HG03565 (cell line): ENCODE measurements around the gene REEP1.
"Not testable (repeated sequence)": the region's sequence is repeated elsewhere in the genome, so short reads cannot be mapped to it uniquely, and the experiment has no call there.

ENCODE experiments used
- ATAC-seq: cut with Tn5 transposase; IDR thresholded peaks from one replicate; pipeline ENCODE4 v1.9.1; 2021; ENCODE audit warnings: mild to moderate bottlenecking, moderate library complexity; ENCODE audit not compliant: unreplicated experiment

The REEP1 gene

DNA sequence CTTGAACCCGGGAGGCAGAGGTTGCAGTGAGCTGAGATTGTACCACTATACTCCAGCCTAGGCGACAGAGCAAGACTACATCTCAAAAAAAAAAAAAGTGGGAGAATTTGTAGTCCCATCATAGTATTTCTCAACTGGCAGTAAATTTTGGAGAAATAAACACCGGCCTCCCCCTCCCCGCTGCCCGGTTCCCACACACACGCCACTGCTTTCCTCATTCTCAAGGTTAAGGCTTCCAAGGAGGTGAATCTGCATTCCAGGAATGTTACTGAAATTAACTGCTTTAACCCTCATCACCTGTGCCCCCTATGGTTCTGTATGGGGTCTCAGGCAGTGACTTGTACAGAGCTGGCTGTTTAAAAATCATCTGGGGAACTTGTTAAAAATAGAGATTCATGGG lies 88.2 kb downstream of the REEP1 start:
- ATAC-seq = no peak

DNA sequence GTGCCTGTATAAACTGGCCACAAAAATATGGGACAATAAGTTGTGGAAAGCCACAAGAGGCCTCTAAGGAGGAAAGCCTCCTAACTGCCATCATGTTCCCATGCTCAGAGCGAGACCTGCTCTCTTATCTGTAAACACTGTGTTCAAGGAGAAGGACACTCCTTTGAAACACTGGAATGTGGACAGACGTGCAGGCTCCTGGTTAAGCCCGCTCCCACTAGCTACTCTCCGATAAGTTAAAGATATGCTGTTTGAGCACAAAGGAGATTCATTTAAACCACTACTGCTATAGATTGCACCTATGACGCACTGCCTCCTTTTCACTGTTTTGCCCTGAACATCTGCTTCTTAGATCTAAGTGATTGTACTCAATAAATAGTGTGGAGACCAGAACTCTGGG lies 92.2 kb downstream of the REEP1 start:
- ATAC-seq = not testable (repeated sequence)

DNA sequence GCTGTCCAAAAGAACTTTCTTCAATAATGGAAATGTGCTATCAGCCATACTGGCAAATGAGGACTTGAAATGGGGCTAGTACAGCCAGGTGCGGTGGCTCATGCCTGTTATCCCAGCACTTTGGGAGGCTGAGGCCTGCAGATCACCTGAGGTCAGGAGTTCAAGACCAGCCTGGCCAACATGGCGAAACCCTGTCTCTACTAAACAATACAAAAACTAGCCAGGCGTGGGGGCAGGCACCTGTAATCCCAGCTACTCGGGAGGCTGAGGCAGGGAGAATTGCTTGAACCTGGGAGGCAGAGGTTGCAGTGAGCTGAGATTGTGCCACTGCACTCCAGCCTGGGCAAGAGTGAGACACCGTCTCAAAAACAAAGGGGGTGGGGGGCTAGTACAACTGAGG lies 92.6 kb downstream of the REEP1 start:
- ATAC-seq = not testable (repeated sequence)

DNA sequence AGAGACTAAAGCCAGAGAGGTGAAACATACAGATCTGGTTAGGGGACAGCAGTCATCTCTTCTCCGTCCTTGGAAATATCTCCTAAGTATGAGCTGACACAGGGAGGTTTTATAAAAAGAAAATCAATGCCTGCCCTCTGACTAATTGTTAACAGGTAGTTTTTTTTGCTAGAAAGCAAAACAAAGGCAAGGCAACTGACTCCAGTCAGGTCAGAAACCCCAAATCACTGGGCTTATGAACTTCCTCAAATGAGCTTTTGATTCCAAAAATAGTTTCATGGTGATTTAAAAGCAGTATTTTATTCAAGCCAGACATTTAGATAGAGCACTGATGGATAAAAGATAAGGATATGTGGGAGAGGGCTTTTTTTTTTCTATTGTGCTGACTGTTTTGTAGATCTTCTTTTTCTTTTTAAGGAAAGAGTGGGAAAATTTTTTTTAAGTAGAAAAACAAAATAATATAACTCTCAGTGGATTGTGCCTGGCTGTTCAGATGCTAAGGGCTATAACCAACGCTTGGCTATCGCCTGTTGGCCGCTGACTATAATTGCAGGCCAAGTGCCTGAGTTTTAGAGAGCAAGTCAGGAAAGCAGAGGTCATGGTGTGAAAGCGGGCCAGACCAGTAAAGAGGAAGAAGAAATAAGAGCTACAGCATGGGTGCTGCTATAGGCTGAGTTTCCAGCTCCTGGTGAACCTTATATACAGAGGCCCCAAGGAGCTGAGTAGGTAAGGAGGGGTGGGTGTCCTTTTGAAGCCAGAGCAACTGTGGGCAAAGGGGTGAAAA lies 93.3 kb downstream of the REEP1 start:
- peak; percentile 55 for ATAC-seq

DNA sequence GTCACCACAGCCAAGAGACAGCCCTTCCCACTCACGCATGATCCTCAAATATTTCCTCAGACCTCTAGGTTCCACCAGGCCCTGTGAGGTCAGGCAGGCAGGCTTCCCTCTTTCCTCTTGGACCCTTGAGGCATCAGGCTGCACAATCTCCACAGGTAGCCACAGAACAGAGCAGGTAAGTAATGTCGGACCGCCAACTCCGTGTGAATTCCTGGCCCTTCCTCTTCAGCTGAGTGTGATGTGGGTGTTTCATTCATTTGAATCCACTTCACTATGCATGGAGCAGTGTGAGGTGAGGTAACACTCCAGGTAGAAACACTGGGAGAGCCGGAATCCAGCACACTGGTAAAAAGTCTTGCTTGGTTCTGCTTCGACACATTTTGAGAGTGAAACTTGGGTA lies 94.2 kb downstream of the REEP1 start:
- ATAC-seq = no peak

DNA sequence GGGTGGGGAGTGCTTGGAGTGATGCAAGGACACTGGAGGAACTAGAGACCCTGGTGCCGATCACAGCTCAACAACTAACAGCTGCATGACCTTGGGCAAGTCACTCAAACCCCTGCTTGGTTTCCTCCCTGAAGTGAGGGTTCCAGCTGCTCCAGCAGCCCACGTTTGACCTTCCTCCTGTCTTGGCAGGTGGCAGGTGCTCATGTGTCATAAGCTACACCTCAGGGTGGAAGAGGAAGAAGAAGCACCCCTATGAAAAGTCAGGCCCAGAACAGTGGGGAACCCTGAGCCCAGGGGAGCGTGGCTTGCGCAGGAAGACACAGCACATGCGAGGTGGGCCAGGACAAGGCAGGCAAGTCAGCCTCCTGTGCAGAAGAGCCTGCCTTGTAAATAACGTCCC lies 95.8 kb downstream of the REEP1 start:
- no peak for ATAC-seq

DNA sequence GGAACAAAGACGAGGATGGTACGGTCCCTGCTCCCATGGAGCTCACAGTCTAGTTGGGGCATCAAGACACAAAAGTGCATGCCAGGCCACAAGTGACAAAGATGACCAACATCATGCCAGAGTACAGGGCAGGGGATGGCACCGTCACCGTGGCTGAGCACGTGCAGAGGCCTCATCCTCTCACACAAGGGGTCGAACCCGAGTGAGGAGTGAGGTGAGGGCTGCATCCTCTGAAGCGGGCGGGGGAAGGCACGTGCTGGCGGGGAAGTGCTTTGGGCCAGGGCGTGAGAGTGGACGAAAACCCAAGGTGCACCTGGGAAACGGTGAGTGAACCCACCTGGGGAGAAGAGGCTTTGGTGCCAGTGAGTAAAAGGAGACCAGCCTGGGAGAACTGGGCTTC lies 97.2 kb downstream of the REEP1 start:
- no peak for ATAC-seq

DNA sequence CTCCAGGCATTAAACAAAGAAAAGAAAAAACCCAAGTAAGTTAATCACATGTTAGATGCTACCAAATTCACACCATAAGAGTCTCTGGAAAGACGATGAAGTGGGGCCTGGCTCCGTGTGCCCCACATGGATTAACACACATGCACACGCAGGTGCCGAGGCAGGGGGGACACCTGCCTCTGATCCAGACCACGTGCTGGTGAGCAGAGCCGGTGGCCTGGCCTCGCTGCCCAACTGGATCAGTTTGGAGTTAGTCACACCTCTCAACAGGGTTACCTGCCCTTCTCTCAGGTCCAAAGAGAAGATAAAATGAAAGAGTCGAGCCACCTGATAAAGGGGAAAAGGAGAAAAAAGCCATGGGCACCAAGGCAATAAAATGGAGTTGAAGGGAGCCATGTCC lies 97.7 kb downstream of the REEP1 start:
- no peak for ATAC-seq

DNA sequence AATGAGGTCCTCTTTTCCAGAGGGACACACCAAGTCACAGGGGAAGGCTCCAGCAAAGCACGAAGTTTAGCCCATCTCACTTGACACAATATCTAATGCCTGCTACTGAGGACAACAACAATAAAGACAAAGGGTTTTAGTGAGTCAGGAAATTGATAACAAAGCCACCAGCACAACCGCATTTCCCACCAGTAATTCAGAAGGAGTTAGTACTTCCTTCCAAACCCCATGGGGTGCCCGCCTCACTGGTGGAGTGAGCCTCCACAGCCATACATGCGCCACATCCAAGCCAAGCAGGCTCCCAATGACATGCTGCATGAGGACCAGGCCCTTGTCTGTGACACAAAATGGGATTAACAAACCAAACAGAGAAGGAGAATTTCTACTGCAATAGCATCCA lies 98.1 kb downstream of the REEP1 start:
- ATAC-seq = no peak

DNA sequence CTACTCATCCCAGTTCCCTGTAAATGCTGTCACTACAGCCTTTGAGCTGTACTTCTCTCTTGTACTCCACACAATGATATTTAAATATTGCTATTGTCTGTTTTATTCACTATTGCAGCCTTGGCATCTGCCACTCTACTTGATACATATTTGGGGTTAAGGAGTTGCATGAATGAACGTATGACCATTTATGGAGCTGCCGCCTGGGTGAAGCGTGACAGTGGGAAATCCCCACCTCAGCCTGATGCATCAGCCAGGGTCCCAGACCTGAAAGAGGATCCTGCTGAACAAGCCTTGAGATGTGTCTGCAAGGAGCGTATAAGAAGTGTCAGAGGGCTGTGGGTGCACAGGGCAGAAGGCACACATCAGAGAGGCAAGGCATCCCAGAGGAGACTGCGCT lies 99.1 kb downstream of the REEP1 start:
- peak; percentile 82 for ATAC-seq

DNA sequence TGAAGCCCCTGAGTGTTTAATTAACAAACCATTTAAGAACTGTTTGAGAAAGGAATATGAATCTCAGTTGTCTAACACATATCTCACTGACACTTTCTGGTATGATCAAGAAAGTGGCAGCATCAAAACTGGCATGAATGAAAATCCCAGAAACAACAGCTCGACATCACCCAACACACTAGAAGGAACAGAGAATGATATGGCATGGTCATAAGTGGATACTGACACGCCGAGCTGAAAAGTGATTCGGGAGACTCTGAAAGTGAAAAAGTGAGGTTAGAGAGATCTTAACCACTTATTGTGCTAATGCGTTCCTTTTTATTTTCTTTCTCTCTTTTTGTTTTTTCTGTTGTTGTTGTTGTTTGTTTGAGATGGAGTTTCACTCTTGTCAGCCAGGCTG lies 100.3 kb downstream of the REEP1 start:
- no peak for ATAC-seq

DNA sequence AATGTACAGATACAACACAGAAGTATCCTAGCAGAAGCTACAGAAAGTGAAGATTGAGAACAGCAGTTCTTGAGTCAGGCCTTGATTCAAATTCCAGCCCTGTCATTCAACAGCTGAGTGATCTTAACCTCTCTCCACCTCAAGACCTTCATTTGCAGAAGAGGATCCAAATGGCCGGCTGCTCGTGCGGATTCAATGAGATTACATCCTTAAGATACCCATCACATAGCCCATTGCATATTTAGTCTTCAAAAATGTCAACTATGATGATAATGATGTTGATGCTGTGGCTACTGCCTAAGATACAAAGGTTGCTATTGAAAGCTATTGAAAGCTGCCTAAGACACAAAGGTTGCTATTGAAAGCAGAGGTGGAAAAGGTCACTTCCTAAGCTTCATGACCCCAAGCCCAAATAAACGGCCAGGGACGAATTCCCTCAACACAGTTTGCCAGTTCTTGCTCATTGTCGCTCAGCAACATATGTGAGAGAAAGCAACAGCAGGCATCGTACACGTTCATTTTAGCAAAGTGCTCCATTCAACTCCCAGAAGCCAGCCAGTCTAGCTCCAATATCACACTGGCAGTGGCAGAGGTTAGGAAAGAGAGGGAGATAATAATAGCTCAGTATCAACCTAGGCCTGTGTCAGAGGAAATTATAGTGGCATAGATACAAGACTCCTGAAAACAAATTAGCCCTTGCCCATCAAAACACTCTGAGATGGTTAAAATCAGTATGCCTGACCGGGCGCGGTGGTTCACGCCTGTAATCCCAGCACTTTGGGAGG lies 102.0 kb downstream of the REEP1 start:
- no peak for ATAC-seq

DNA sequence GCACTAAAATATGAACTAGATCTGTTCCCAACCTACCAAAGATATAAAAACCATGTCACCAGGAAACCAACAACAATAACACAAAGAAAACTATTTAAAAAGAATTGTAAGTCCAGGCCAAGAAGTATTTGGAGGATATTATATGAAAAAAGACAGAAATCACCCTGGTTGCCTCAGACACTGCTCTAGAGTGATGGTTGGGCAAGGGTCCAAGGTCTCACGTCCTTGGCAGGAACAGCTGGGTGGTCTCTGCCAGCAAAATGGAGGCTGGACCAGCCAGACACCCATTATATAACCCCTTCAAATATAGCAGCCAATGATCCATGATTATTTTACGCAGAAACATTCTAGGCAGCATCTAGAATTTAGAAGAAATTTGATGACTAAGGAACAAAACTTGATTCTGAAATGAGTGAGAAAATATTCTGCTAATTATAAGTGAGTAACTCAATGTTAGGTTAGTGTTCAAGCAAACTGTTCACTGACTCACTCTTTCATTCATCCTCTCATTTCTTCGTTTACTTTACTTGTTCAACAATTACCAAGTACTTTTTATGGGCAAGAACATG lies 102.8 kb downstream of the REEP1 start:
- ATAC-seq = no peak

DNA sequence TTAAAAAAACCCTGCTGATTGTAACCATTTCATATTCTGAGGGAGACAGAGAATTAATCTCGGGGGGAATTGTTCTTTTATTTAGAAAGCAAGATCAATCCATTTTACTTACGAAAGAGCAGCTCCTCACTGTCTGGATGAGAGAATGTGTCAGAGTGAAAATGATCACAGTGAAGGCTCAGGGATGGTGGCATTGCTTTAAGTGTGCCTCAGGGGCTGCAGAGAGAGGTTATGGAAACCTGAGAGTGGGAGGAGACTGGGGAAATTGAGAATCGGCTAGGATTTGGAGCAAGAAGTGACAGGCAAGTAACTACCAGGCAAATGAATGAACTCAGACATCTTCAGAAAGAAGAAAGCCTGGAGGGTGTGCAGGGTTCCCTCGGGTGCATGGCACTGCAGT lies 104.0 kb downstream of the REEP1 start:
- no peak for ATAC-seq

DNA sequence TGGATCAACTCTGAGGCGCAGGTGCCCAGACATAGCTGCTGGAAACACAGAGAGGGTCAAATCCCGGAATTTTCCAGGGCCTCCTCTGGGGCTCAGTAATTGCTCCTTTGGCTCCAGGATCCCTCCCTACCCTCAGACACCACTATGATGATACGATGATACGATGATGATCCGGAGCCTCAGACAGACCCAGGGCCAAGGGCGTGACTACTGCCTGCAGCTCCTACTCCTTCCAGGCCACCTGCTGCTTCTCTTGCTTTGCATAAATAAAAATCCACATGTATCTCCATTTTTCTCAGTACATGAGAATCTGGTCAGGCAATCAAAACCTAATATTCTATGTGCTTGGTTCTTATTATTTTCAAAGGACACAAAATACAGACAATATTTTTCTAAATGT lies 104.5 kb downstream of the REEP1 start:
- ATAC-seq = no peak

DNA sequence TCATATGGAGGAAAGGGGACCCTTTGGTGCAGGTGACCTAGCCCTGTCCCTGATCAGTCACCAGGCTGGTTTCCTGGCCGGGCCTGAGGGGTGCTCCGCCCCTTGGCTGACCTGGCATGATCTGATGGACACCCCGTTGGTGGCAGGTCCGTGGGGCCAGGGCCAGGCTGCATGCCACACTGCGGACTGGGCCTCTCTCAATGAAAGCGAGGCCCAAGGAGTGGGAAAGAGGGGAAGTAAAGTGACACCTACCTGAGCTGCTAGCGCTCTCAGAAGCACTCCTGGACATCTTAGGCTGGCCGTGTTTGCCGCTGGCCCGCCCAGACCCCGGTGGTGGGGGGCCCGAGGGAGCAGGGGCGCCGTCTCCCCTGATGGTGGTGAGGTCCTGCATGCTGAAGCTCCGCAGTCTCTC lies 105.0 kb downstream of the REEP1 start:
- no peak for ATAC-seq

DNA sequence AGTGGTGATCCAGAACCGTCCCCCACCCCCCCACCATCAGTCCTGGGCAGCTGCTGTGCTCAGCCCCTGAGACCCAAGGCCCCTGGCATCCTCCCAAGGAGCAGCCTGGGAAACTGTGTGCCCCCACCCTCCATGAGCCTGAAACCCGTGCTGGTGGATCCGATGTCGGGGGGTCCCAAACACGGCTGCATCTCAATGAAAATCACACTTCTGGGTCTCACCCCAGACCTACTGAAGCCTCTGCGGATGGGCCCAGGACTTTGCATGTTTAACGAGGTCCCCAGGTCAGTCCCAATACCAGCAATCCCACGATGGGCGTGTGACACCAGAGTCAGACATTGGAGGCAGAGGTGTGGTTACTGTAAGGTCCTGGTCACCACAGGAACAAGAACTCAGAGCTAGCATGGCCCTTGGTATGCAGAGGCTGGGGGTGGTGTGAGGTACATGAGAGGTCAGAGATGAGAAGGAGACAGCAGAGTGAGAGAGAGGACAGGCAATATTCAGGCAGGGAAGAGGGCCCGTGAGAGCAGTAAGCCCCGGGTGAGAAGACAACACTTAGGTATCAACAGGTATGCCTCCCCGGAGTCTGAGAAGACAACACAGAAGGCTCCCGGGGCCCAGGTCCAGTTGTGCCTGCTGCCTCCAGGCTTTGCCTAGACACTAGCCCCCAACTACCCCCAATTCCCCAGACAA lies 105.6 kb downstream of the REEP1 start:
- no peak for ATAC-seq

DNA sequence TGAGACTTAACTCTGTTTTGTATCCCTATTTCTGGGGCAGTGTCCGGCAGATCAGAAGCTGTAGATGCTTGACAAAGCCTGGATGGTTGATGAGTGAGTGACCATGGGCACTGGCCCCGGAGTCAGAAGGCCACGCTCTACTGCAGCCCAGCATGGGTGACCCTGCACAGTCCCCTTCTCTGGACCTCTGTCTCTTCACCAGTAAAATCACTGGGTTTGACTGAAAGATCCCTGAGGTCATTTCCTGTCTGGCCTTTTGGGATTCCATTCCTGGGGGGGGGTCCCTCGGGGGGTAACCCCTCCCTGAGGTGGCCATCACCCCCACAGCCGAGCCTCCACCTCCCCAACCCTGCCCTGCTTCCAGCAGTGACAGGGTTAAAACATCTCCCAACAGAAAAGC lies 106.5 kb downstream of the REEP1 start:
- ATAC-seq = no peak

DNA sequence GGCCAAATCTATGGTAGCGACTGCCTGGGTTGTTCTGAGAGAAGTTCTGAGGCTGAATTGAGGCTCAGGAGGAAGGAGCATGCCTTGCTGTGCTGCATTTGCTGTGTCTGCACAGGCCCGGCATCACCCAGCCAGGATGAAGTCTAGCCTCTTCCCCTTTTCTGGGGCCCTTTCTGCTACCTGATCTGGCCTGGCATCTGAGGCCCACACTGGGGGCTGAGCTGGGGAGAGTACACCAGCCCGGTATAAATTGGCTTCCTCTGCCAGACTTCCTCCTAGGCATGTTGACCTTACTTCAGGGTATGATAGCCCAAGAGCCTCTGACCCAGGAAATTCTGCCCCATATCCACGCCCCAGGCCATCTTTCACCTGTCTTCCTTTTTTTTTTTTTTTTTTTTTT lies 108.2 kb downstream of the REEP1 start:
- ATAC-seq = no peak

DNA sequence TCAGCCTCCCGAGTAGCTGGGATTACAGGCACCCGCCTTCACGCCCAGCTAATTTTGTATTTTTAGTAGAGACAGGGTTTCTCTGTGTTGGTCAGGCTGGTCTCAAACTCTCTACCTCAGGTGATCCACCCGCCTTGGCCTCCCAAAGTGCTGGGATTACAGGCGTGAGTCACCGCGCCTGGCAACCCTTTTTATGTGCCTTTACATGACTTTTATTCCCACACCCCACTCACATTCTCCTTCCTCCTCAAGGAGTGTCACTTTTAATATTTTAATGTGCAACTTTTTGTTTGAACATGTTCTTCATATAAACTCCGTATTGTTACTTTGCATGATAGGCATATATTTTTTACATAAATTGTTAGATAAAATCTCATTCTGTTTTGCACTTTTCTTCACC lies 108.9 kb downstream of the REEP1 start:
- not testable (repeated sequence) for ATAC-seq

DNA sequence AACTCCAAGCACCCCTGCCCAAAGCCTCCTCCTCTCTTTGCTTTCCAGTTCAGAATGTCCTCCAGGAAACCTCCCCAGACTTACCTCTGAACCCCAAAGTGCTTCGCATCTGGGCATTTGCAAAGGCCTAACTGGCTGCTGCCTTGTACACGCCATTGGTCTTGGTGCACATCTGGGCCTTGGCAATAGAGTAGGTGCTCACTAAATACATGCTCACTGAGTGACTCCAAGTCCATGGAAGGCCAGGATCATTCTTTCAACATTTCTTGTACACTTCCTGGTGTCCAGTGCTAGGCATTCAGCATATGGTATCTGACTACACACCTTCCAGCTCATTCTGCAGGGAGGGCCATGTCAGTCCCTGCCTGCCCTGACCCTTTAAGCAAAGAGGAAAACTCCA lies 109.7 kb downstream of the REEP1 start:
- ATAC-seq = no peak
